MM.1S (cell line): ENCODE data around the gene LILRA2.

Experiments used
- DNase-seq: peaks from one replicate; pipeline ENCODE4 v3.0.0-alpha.2; 2015
- H2AFZ ChIP-seq: fragments of 300-600 bp; sonication (generic); 2 replicates; pipeline ENCODE4 v1.6.0; 2016; ENCODE audit warnings: antibody characterized with exemption, low read length
- H3F3A ChIP-seq: fragments of 300-600 bp; sonication (generic); 2 replicates; pipeline ENCODE4 v1.6.1; 2016; ENCODE audit warnings: mild to moderate bottlenecking, antibody characterized with exemption, low read length, moderate library complexity, mixed read lengths; ENCODE audit not compliant: insufficient read depth
- H3K27ac ChIP-seq: fragments of 300-600 bp; sonication (generic); 2 replicates; pipeline ENCODE4 v1.5.1; 2016; ENCODE audit warnings: mild to moderate bottlenecking, low read length
- H3K27me3 ChIP-seq: fragments of 300-600 bp; sonication (generic); replicated peaks from 2 replicates; pipeline ENCODE4 v1.6.0; 2016; ENCODE audit warnings: low read length; ENCODE audit not compliant: insufficient read depth
- H3K36me3 ChIP-seq: fragments of 300-600 bp; sonication (generic); replicated peaks from 2 replicates; pipeline ENCODE4 v1.6.1; 2016; ENCODE audit warnings: mild to moderate bottlenecking, low read length, mixed read lengths; ENCODE audit not compliant: insufficient read depth
- H3K4me1 ChIP-seq: fragments of 300-600 bp; sonication (generic); 2 replicates; pipeline ENCODE4 v1.6.1; 2016; ENCODE audit warnings: low read length, mixed read lengths
- H3K4me2 ChIP-seq: fragments of 300-600 bp; sonication (generic); 2 replicates; pipeline ENCODE4 v1.6.0; 2016; ENCODE audit warnings: low read depth, low read length
- H3K4me3 ChIP-seq: fragments of 300-600 bp; sonication (generic); 2 replicates; pipeline ENCODE4 v1.5.1; 2016; ENCODE audit warnings: low read length, mixed read lengths
- H3K79me2 ChIP-seq: fragments of 300-600 bp; sonication (generic); 2 replicates; pipeline ENCODE4 v1.6.1; 2016; ENCODE audit warnings: mixed run types, low read length, mixed read lengths
- H3K9ac ChIP-seq: fragments of 300-600 bp; sonication (generic); 2 replicates; pipeline ENCODE4 v1.6.1; 2016; ENCODE audit warnings: low read length, mixed read lengths
- H3K9me2 ChIP-seq: fragments of 300-600 bp; sonication (generic); replicated peaks from 2 replicates; pipeline ENCODE4 v1.6.1; 2016; ENCODE audit warnings: mild to moderate bottlenecking, low read length, mixed read lengths; ENCODE audit not compliant: insufficient read depth
- H3K9me3 ChIP-seq: fragments of 300-600 bp; sonication (generic); replicated peaks from 2 replicates; pipeline ENCODE4 v1.6.1; 2016; ENCODE audit warnings: mild to moderate bottlenecking, low read length, mixed read lengths; ENCODE audit not compliant: insufficient read depth
- H4K20me1 ChIP-seq: fragments of 300-600 bp; sonication (generic); 2 replicates; pipeline ENCODE4 v1.6.1; 2016; ENCODE audit warnings: mild to moderate bottlenecking, low read length, moderate library complexity, mixed read lengths; ENCODE audit not compliant: insufficient read depth
- CTCF ChIP-seq: fragments of 300-600 bp; sonication (generic); IDR thresholded peaks from 2 replicates; pipeline ENCODE4 v1.5.1; 2016; ENCODE audit warnings: antibody characterized with exemption, low read length, mixed read lengths
- EZH2 ChIP-seq: fragments of 300-600 bp; sonication (generic); optimal IDR thresholded peaks from 2 replicates; pipeline ENCODE3; 2017; ENCODE audit warnings: low read depth, mild to moderate bottlenecking, antibody characterized with exemption, low read length, mixed read lengths
- EZH2phosphoT487 ChIP-seq: fragments of 300-600 bp; sonication (generic); IDR thresholded peaks from 2 replicates; pipeline ENCODE4 v1.6.1; 2018; ENCODE audit warnings: antibody characterized with exemption, low read length

The LILRA2 gene

GRCh38 chr19:54534156-54534555, 39.4 kb upstream of the LILRA2 start:
- Histone ChIP-seq H3K9ac (no peak overlapping the region), H2AFZ (no peak overlapping the region), H4K20me1 (no peaks in the 10 kb centered on the region), H3K27me3 (peaks cover 93% of the 10 kb centered on the region), H3K79me2 (no peaks in the 10 kb centered on the region), H3K9me3 (no peaks in the 10 kb centered on the region), H3K36me3 (no peaks in the 10 kb centered on the region), H3K9me2 (no peaks in the 10 kb centered on the region), H3K27ac (no peak overlapping the region), H3K4me3 (no peak overlapping the region), H3K4me2 (no peak overlapping the region), H3F3A (no peaks in the 10 kb centered on the region), H3K4me1 (peaks cover 17% of the 10 kb centered on the region)
- TF ChIP-seq EZH2 (no peak), EZH2phosphoT487 (no peak), CTCF (no peak)
- no peak for DNase-seq

GRCh38 chr19:54535601-54536000, 38.0 kb upstream of the LILRA2 start:
- H3F3A ChIP-seq = no peaks in the 10 kb centered on the region
- no peak overlapping the region for H2AFZ ChIP-seq
- H3K4me3 ChIP-seq = no peak overlapping the region
- no peaks in the 10 kb centered on the region for H3K79me2 ChIP-seq
- no peak overlapping the region for H3K4me2 ChIP-seq
- no peaks in the 10 kb centered on the region for H3K36me3 ChIP-seq
- peaks cover 86% of the 10 kb centered on the region for H3K27me3 ChIP-seq
- DNase-seq = no peak
- no peak overlapping the region for H3K27ac ChIP-seq
- no peaks in the 10 kb centered on the region for H3K9me3 ChIP-seq
- no peak for TF ChIP-seq EZH2
- no peak for TF ChIP-seq EZH2phosphoT487
- TF ChIP-seq CTCF = no peak
- no peak overlapping the region for H3K9ac ChIP-seq
- no peaks in the 10 kb centered on the region for H3K9me2 ChIP-seq
- peaks cover 17% of the 10 kb centered on the region for H3K4me1 ChIP-seq
- H4K20me1 ChIP-seq = no peaks in the 10 kb centered on the region

GRCh38 chr19:54536956-54537355, 36.6 kb upstream of the LILRA2 start:
- Histone ChIP-seq H2AFZ (no peak overlapping the region), H4K20me1 (no peaks in the 10 kb centered on the region), H3K79me2 (no peaks in the 10 kb centered on the region), H3K4me3 (no peak overlapping the region), H3K36me3 (no peaks in the 10 kb centered on the region), H3K9ac (no peak overlapping the region), H3K27me3 (peaks cover 84% of the 10 kb centered on the region), H3K27ac (no peak overlapping the region), H3K4me1 (peaks cover 13% of the 10 kb centered on the region), H3K9me3 (no peaks in the 10 kb centered on the region), H3K9me2 (no peaks in the 10 kb centered on the region), H3F3A (no peaks in the 10 kb centered on the region), H3K4me2 (no peak overlapping the region)
- TF ChIP-seq EZH2phosphoT487 (no peak), EZH2 (no peak), CTCF (no peak)
- DNase-seq = no peak
